GM18507 (cell line): ENCODE measurements around the gene KRTAP2-3.
"Not testable (repeated sequence)": the region's sequence is repeated elsewhere in the genome, so short reads cannot be mapped to it uniquely, and the experiment has no call there.

Source experiments
- DNase-seq: peaks from one replicate; pipeline ENCODE4 v3.0.0; 2011; ENCODE audit warnings: low read depth; ENCODE audit not compliant: insufficient read length; ENCODE audit errors: extremely low spot score
- FAIRE-seq: peaks from 2 replicates; lab custom pipeline; 2011; peaks lifted over from hg19 to GRCh38; lab: Jason Lieb, UNC

Gene KRTAP2-3

DNA sequence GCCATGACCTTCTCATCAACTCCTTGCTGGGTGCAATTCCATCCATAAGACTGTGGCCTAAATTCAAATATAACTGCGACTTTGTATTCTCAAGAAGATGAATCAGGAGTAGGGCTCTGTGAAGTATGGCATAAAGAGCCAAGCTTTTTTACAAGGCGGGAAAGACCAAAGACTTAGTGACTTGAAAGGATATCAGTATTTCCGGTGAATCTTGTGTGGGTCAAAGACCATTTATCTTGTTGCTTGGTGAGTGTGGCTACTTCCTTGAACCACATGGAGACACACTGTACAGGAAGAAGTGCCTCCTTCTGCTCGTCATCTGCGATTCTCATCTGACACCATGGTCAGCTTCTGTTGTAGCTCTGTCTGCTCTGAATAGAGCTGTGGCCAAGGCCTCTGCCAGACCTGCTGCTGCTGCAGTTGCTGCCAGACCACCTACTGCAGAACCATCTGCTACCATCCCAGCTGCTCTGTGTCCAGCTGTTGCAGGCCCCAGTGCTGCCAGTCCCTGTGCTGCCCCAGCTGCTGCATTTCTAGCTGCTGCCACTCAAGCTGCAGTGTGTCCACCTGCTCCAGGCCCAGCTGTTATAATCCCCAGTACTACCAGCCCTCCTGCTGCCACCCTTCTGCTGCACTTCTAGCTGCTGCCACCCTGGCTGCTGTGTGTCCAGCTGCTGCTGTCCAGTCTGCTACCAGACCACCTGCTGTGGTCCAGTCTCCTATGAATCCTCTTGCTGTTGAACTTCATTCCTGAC lies 11.9 kb upstream of the KRTAP2-3 start:
- no peak for FAIRE-seq

DNA sequence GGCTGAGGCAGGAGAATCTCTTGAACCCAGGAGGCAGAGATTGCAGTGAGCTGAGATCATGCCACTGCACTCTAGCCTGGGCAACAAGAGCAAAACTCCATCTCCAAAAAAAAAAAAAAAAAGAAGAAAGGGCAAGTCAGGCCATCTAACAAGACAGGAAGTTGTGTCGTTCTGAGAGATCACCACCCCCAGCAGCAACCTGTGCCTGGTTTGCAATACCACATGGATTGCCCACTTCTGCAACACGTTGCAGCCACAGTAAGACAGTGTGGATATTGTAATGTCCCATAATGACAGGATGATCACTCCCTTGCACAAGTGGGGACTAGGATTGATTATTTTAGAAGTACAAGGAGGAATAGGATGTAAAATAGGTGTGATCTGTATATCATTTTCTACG lies 9.1 kb upstream of the KRTAP2-3 start:
- FAIRE-seq, result no peak
- no peak for DNase-seq

More for the DNA sequence above, 11.9 kb upstream of the KRTAP2-3 start:
- DNase-seq, result no peak

DNA sequence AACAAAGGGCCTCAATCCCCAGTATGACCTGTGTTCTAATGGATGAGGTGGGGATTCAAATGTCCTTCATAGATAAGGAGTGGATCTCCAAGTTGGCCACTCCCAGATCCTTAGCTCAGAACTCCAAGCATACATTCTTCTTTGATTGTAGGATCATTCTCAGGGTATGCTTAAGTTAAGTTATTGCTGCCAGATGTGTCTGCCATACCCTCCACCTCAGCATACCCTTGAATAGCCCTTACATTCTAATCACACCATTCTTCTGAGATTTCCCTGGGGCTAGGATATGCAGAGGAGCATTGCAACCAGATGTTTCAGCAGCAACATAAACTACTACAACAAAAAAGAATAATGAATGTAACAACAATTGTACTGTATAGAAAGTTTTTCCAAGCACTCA lies 7.4 kb upstream of the KRTAP2-3 start:
- FAIRE-seq (no peak), DNase-seq (no peak)

DNA sequence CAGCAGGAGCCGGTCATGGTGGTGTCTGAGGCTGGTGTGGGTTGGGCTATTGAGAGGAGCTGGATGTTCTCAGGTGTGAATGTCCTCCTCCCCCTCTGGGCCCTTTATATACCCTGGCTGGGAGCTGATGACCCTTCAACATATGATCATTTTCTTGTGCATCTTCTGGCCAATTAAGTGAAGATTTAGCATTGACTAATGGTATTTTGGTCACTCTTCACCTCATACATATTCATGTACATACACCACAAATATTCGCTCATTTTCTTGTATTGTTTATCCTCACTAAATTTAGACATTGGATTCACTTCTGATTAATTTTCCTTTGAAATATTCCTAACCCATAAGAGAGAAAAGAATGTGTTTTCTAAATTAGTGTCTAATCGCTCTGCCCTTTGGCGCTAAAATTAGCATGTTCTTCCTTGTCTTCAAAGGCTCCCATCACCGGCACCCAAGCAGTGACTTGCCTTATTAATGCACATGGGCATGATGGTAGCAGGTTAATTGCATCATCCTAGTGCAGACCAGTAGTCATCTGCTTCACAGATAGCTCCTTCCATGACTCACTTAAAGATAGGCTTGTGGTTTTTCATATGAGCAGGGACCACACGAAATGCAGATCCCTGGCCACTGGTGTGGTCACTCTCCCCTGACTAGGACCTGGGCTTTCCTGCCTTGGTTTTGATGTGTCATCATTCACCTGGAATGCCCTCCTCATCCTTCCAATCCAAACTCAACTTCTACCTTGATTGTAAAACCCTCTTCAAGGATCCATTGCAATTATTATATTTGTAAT lies 6.1 kb upstream of the KRTAP2-3 start, which contains the start of gene KRTAP2-4:
Gene KRTAP2-4, minus strand, starts transcription at position 51 of the 796 bp plus-strand sequence. Its CDS starts 34 bp downstream, at position 17.
- DNase-seq, result no peak
- no peak for FAIRE-seq

DNA sequence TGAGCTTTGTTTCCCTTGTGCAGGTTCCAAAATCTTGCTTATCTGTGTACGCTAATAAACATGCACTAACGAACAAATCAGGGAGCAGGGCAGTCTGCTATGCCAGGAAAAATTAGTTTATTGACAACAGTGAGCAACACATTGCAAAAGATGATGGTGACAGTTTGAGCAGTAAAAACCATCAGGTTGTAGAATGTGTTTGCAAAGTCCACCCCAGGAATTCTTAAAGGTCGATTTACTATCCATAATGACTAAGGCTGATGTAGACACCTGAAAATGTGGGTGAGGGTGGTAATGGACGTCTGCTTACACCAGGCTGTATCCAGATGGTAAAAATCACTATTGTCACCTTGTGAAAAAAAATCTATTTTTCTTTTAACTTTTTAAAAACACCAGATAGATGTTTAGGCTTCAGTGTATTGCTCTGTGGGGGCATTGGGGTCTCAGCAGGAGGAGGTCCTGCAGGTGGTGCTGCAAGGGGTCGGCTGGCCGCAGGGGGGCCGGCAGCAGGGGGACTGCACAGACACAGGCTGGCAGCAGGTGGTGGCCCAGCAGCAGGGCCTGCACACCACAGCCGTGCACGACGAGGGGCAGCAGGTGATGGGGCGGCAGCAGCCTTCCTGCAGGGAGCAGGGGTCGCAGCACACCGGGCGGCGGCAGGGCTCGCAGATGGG lies 5.2 kb upstream of the KRTAP2-3 start:
- not testable (repeated sequence) for DNase-seq, FAIRE-seq

DNA sequence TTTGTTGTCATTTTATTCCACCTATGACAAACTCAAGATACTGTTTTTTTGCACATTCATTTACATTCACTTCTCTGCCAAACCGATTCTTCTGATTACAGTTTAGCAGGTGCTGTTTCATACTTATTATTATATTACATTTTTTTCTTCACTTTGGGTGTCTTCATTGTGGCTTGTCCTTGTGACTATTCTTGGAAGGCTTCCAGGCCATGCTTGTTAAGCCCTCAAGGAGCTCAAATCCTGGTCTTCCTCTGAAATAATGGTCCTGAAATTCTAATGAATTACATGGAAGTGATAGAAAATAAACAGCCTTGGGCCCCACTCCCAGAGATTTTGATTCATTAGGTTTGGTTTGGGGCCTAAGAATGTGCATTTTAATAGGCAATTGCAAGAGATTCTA lies 4.4 kb upstream of the KRTAP2-3 start:
- no peak for FAIRE-seq
- DNase-seq, result no peak

DNA sequence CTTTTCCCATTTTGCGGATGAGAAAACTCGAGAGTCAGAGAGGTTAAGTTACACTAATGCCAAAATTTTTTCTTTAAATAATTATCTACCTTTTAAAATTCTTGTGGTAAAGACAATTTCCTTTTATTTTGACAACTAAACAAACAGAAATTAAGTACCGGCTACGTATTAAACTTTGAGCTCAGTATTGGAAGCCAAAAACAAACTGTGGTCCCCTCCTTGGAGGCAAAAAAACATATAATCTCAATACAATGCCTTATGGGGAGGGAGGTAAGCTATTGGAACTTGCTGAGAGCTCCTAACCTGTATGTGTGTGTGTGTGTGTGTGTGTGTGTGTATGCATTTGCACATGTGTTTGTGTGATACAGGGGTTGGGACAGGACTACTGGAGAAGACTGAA lies 3.5 kb upstream of the KRTAP2-3 start:
- no peak for DNase-seq
- FAIRE-seq, result no peak

DNA sequence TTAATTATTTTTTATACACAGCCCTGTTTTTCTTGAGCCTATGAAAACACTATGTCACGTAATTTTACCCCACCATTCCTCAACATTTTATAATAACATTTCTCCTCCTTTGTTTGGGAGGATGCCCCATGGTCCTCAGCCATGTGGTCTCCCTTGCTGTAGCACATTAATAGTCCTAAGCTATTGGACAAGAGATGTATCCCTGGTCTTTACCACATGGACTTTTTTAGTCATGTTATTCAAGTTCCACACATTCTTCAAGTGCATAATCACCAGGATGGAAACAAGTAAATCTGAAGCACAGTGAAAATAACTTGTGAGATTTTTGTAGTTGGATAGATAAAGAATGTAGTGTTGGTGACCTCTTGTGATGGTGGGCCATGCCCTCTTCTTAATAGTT lies 2.0 kb upstream of the KRTAP2-3 start:
- FAIRE-seq (no peak), DNase-seq (no peak)

DNA sequence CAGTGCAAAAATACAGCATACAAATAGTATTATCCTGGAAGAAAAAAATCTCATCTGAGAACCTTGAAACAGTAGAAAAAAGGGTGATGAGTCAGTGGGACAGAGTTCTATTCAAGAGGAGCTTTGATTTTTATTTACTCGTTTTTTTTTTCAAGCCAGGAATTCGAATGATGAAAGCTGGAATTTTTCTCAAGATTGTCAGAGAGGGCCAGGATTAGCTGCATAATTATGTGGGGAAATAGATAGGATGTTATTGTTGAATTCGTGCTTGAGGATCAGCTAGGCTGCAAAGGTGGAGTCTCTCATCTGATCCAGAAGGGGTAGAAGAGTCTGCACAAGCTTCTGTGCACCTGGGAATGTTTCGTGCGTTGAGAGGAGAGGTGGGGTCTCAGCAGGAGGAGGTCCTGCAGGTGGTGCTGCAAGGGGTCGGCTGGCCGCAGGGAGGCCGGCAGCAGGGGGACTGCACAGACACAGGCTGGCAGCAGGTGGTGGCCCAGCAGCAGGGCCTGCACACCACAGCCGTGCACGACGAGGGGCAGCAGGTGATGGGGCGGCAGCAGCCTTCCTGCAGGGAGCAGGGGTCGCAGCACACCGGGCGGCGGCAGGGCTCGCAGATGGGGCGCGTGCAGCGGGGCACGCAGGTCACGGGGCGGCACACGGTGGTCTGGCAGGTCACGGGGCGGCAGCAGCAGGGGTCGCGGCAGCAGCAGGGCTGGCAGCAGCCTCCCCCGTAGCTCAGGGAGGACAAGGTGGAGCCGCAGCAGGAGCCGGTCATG lies 450 bp downstream of the KRTAP2-3 start:
- DNase-seq, FAIRE-seq: not testable (repeated sequence)

DNA sequence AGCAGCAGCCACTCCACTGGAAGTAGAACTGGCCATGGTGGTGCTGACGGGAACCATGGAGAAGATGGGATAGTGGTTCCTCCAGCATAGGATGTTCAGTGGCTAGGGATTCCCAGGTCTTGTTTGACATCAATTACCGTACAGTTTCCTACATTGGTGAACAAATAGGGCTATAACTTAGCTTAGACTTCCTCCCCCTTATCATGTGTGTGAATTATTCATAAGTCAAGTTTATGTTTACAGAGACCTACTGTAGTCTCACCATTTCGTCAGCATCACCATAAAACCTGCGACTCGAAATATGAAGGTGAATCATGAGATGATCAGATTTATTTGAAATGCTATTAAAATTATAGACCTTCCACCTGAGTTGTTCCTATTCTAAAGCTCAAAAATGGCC lies 1.2 kb downstream of the KRTAP2-3 start:
- FAIRE-seq, result no peak
- no peak for DNase-seq

DNA sequence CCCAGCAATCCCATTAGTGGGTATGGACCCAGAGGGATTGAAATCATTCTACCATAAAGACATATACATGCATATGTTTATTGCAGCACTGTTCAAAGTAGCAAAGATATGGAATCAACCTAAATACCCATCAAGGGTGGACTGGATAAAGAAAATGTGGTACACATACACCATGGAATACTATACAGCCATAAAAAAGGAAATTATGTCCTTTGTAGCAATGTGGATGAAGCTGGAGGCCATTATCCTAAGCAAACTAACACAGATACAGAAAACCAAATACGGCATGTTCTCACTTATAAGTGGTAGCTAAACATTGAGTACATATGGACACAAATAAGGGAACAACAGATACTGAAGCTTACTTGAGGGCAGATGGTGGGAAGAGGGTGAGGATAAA lies 2.4 kb downstream of the KRTAP2-3 start:
- FAIRE-seq (no peak), DNase-seq (no peak)

DNA sequence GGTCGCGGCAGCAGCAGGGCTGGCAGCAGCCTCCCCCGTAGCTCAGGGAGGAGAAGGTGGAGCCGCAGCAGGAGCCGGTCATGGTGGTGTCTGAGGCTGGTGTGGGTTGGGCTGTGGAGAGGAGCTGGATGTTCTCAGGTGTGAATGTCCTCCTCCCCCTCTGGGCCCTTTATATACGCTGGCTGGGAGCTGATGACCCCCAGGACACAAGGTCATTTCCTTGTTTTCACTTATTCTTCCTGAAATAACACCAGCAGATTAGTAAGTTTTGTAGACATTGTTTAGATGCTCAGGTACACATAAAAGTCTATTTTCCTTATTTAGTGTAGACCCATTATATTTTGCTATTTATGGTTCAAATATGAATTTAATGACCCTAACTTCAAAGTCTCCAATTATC lies 4.8 kb downstream of the KRTAP2-3 start, which contains the start of gene KRTAP2-2:
Gene KRTAP2-2, minus strand, starts transcription at position 101 of the 400 bp plus-strand sequence. Its CDS starts 19 bp downstream, at position 82.
- not testable (repeated sequence) for FAIRE-seq, DNase-seq

DNA sequence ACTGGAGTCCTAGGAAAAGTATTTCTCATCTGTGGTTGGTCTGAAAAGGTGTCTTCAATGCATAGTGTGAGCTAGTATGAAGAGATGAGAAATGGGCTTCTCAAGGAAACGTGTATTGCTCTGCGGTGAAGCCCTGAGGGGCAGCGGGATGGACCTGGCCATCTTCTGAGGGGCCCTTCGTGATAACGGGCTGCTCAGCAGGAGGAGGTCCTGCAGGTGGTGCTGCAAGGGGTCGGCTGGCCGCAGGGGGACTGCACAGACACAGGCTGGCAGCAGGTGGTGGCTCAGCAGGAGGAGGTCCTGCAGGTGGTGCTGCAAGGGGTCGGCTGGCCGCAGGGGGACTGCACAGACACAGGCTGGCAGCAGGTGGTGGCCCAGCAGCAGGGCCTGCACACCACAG lies 5.4 kb downstream of the KRTAP2-3 start:
- not testable (repeated sequence) for DNase-seq, FAIRE-seq

DNA sequence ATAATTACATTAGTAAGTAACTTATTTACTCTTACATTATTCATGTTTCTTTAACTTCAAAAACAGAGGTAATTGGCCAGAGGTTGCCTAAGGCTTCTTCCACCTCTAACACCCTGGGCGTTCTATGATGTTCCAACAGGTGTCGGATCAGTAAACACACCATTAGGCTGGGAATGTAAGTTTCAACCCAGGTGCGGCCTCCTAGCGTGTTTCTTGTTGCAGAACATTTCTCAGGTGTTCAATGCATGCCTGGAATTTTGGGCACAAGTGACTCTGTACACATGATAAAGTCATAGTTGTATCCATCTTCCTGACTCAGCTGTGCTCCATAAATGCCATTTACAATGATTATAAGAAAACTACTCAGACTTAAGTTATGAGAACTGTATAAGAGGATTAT lies 5.9 kb downstream of the KRTAP2-3 start:
- no peak for DNase-seq
- FAIRE-seq, result no peak

DNA sequence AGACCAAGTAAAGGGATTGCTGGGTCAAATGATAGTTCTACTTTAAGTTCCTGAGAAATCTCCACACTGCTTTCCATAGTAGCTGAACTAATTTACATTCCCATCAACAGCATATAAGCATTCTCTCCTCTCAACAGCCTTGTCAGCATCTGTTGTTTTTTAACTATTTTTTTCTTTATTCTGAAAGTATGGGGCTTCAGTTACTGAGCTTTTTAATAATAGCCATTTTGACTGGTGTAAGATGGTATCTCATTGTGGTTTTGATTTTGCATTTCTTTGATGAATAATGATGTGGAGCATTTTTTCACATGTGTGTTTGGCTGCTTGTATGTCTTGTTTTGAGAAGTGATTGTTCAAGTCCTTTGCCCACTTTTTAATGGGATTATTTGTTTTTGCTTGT lies 7.3 kb downstream of the KRTAP2-3 start:
- FAIRE-seq, result no peak
- no peak for DNase-seq

DNA sequence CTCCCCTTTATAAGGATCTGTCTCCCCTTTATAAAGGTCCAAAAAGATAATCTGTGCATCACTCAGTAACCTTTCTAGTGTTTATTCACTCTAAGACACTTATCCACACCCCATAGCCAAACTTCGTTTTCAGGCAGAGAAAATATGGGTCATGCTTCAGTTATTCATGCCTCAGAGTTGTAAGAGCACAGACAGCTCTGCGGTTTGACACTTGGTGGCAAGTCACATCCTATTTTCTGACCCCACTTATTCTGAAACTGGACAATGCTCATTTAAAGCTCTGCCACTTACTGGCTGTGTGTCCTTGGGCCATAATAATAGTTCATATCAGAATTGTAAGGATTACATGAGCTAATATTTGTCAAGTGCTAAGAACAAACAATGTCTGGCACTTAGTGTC lies 10.8 kb downstream of the KRTAP2-3 start:
- no peak for FAIRE-seq
- peak; percentile 17 for DNase-seq

DNA sequence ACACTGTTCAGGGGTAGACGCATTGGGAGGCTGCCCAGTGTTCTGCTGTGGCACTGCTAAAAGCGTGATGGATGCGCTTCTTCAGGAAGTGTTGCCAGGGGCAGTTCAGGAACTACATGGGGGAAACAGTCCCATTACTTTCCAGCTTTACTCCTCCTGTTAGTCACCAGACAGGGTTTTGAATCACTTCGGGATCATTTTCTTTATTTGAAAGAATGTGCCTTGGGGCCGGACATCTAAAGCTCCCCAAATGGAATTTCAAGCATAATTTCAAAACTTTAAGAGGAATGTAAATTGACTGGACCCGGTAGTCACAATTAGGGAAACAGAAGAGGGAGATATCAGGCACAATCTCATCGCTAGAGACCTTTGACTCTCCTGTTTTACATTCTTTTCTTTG lies 11.5 kb downstream of the KRTAP2-3 start:
- DNase-seq, result no peak
- no peak for FAIRE-seq

DNA sequence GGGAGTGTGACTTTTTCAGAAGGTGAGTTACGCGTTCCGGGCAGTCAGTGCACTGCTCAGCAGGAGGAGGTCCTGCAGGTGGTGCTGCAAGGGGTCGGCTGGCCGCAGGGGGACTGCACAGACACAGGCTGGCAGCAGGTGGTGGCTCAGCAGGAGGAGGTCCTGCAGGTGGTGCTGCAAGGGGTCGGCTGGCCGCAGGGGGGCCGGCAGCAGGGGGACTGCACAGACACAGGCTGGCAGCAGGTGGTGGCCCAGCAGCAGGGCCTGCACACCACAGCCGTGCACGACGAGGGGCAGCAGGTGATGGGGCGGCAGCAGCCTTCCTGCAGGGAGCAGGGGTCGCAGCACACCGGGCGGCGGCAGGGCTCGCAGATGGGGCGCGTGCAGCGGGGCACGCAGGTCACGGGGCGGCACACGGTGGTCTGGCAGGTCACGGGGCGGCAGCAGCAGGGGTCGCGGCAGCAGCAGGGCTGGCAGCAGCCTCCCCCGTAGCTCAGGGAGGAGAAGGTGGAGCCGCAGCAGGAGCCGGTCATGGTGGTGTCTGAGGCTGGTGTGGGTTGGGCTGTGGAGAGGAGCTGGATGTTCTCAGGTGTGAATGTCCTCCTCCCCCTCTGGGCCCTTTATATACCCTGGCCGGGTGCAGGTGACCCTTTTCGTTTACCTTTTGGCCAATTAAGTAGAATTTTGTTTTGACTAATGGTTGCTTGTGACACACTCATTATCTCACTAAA lies 13.0 kb downstream of the KRTAP2-3 start, which contains the start of gene KRTAP2-1:
Gene KRTAP2-1, minus strand, starts transcription at position 582 of the 731 bp plus-strand sequence. Its CDS starts 49 bp downstream, at position 533.
- FAIRE-seq, DNase-seq: not testable (repeated sequence)

DNA sequence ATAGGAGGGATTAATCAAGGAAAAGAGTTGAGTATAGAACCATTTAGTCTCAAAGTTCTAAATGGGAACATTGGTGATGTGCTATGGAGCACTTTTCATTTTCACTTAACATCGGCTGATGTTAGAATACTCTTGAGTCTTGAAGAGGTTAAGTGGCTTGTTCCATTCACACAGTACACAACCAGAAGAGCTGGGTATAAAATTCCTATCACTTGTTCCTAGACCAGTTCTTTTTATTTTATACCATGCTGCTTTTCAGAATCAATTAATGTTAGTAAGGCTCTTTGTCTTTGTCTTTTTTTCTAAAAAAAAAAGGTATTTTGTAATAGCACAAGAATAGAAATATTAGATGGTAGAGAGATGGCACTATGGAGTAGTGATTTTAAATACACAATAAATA lies 17.0 kb downstream of the KRTAP2-3 start:
- FAIRE-seq (no peak), DNase-seq (no peak)
